A673 (cell line): ENCODE results near the gene MFAP1. TPM values are rescaled to one million over a fixed set of nuclear protein-coding genes. Genes with fewer than 3 reads are reported as not detected.

Experiments
- BruUV-seq: library from RNA; stranded (reverse); fragments of 400-500 nt; replicated peaks from 2 replicates; lab custom pipeline; 2021; lab: Mats Ljungman, UMichigan
- CTCF ChIA-PET: fragments of 300-600 bp; sonication (Branson Sonifier 250); formaldehyde crosslinking; loops from one replicate; lab custom pipeline; 2022; ENCODE audit warnings: antibody characterized with exemption; lab: Charles Lee
- POLR2A ChIA-PET: fragments of 300-600 bp; sonication (Branson Sonifier 250); formaldehyde crosslinking; loops from one replicate; lab custom pipeline; 2022; ENCODE audit warnings: antibody characterized with exemption; ENCODE audit not compliant: low non-redundant PET; lab: Charles Lee
- DNase-seq: peaks from one replicate; pipeline ENCODE4 v3.0.0-alpha.2; 2015; ENCODE audit warnings: low spot score
- H3K27ac ChIP-seq: fragments of 200-600 bp; sonication (generic); 2 replicates; pipeline ENCODE4 v1.5.1; 2016; ENCODE audit warnings: mixed run types, low read depth, mild to moderate bottlenecking, mixed read lengths, antibody characterized with exemption, low read length; ENCODE audit not compliant: poor library complexity, severe bottlenecking
- H3K27me3 ChIP-seq: fragments of 200-600 bp; sonication (generic); replicated peaks from 2 replicates; pipeline ENCODE4 v1.6.1; 2017; ENCODE audit warnings: mixed run types, low read depth, mild to moderate bottlenecking, mixed read lengths, antibody characterized with exemption, low read length; ENCODE audit not compliant: insufficient read depth, poor library complexity
- H3K36me3 ChIP-seq: fragments of 200-600 bp; sonication (generic); 2 replicates; pipeline ENCODE4 v1.6.1; 2016; ENCODE audit warnings: mixed run types, mild to moderate bottlenecking, mixed read lengths, antibody characterized with exemption, low read length; ENCODE audit not compliant: insufficient read depth, poor library complexity, severe bottlenecking
- H3K4me1 ChIP-seq: fragments of 200-600 bp; sonication (generic); 2 replicates; pipeline ENCODE4 v1.6.1; 2017; ENCODE audit warnings: mixed run types, mild to moderate bottlenecking, mixed read lengths, antibody characterized with exemption, low read length; ENCODE audit not compliant: insufficient read depth, poor library complexity, severe bottlenecking
- H3K4me3 ChIP-seq: fragments of 200-600 bp; sonication (generic); 2 replicates; pipeline ENCODE4 v1.5.1; 2016; ENCODE audit warnings: low read depth, mixed run types, mild to moderate bottlenecking, mixed read lengths, low read length; ENCODE audit not compliant: poor library complexity, severe bottlenecking
- H3K9me3 ChIP-seq: fragments of 200-600 bp; sonication (generic); 2 replicates; pipeline ENCODE4 v1.6.1; 2016; ENCODE audit warnings: mixed run types, low read depth, mild to moderate bottlenecking, mixed read lengths, antibody characterized with exemption, low read length; ENCODE audit not compliant: poor library complexity, severe bottlenecking
- CTCF ChIP-seq: fragments of 300-800, 200-600 bp; sonication (generic); conservative IDR thresholded peaks from 2 replicates; pipeline ENCODE4 v1.5.1; 2017; ENCODE audit warnings: low read depth, mild to moderate bottlenecking, antibody characterized with exemption, low read length, moderate library complexity, mixed read lengths
- EZH2 ChIP-seq: fragments of 200-600 bp; sonication (generic); IDR thresholded peaks from 2 replicates; pipeline ENCODE4 v1.6.1; 2017; ENCODE audit warnings: borderline replicate concordance, low read depth, mild to moderate bottlenecking, mixed read lengths, antibody characterized with exemption, low read length; ENCODE audit not compliant: poor library complexity, severe bottlenecking
- intact Hi-C: fragments of 100-400 bp; cut with micrococcal nuclease; formaldehyde crosslinking; loops from one replicate; pipeline ENCODE4 v1.10.0; 2022; ENCODE audit not compliant: unreplicated experiment
- microRNA-seq: library from miRNA; unstranded; fragments of <30 nt; microRNA quantifications from one replicate; pipeline ENCODE4 v1.2.0, GENCODE V29; 2021
- total RNA-seq: library from RNA; stranded (reverse); gene quantifications from 2 replicates; pipeline ENCODE4 v1.2.3, GENCODE V29; 2021

Gene MFAP1
- total RNA-seq, 1 experiment from 2014 or later, result 45.4 TPM

GRCh38 chr15:43762824-43763223 lies 61.7 kb downstream of the MFAP1 start:
- ChIA-PET CTCF (no interaction called here), POLR2A (no interaction called here)
- Histone ChIP-seq H3K36me3 (peaks cover 90% of the 10 kb centered on the region), H3K27me3 (no peaks in the 10 kb centered on the region), H3K4me3 (no peak overlapping the region), H3K27ac (no peak overlapping the region), H3K9me3 (no peaks in the 10 kb centered on the region), H3K4me1 (no peaks in the 10 kb centered on the region)
- no TSS peak for BruUV-seq
- DNase-seq, result no peak
- intact Hi-C loops, result no loop called here
- TF ChIP-seq CTCF (no peak), EZH2 (no peak)

Small RNA genes within 50 kb of the gene (microRNA-seq; reads per million reads assigned to microRNA genes)
- gene MIR1282, result not detected

Other genes starting within 250 kb of the MFAP1 start
- gene PPIP5K1, start 234.5 kb downstream of the MFAP1 start, total RNA-seq, result 33.5 and 40.4 TPM in 2 replicates
- 1.1 and 1.6 TPM in 2 replicates for gene CKMT1B, start 230.7 kb downstream of the MFAP1 start, total RNA-seq
- gene STRC, start 205.9 kb downstream of the MFAP1 start, total RNA-seq, result 0.17 and 0.28 TPM in 2 replicates
- 2.2 and 2.9 TPM in 2 replicates for gene CATSPER2, start 175.8 kb downstream of the MFAP1 start, total RNA-seq
- gene CKMT1A, start 130.8 kb downstream of the MFAP1 start, total RNA-seq, result 0.41 TPM in 1 of 2 replicates, not detected in the other
- 421 and 430 TPM in 2 replicates for gene PDIA3, start 78.3 kb downstream of the MFAP1 start, total RNA-seq
- gene ELL3, start 47.7 kb downstream of the MFAP1 start, total RNA-seq, result 1.7 and 3.0 TPM in 2 replicates
- 632 and 654 TPM in 2 replicates for gene SERF2, start 32.4 kb downstream of the MFAP1 start, total RNA-seq
- 0.33 TPM in 1 of 2 replicates, not detected in the other for gene SERINC4, start 24.5 kb downstream of the MFAP1 start, total RNA-seq
- gene HYPK, start 24.1 kb downstream of the MFAP1 start, total RNA-seq, result 33.6 and 34.9 TPM in 2 replicates
- 61.3 and 65.2 TPM in 2 replicates for gene WDR76, start 2.3 kb upstream of the MFAP1 start, total RNA-seq